A673 (cell line): ENCODE data around the gene ABCA4. TPM values are rescaled to one million over a fixed set of nuclear protein-coding genes. Genes with fewer than 3 reads are reported as not detected.
A peak's percentile ranks its signal among the peaks of the same experiment; 100 is the strongest.

Source experiments
- BruUV-seq: library from RNA; stranded (reverse); fragments of 400-500 nt; replicated peaks from 2 replicates; lab custom pipeline; 2021; lab: Mats Ljungman, UMichigan
- CTCF ChIA-PET: fragments of 300-600 bp; sonication (Branson Sonifier 250); formaldehyde crosslinking; loops from one replicate; lab custom pipeline; 2022; ENCODE audit warnings: antibody characterized with exemption; lab: Charles Lee
- POLR2A ChIA-PET: fragments of 300-600 bp; sonication (Branson Sonifier 250); formaldehyde crosslinking; loops from one replicate; lab custom pipeline; 2022; ENCODE audit warnings: antibody characterized with exemption; ENCODE audit not compliant: low non-redundant PET; lab: Charles Lee
- DNase-seq: peaks from one replicate; pipeline ENCODE4 v3.0.0-alpha.2; 2015; ENCODE audit warnings: low spot score
- H3K27ac ChIP-seq: fragments of 200-600 bp; sonication (generic); 2 replicates; pipeline ENCODE4 v1.5.1; 2016; ENCODE audit warnings: mixed run types, low read depth, mild to moderate bottlenecking, mixed read lengths, antibody characterized with exemption, low read length; ENCODE audit not compliant: poor library complexity, severe bottlenecking
- H3K27me3 ChIP-seq: fragments of 200-600 bp; sonication (generic); replicated peaks from 2 replicates; pipeline ENCODE4 v1.6.1; 2017; ENCODE audit warnings: mixed run types, low read depth, mild to moderate bottlenecking, mixed read lengths, antibody characterized with exemption, low read length; ENCODE audit not compliant: insufficient read depth, poor library complexity
- H3K36me3 ChIP-seq: fragments of 200-600 bp; sonication (generic); 2 replicates; pipeline ENCODE4 v1.6.1; 2016; ENCODE audit warnings: mixed run types, mild to moderate bottlenecking, mixed read lengths, antibody characterized with exemption, low read length; ENCODE audit not compliant: insufficient read depth, poor library complexity, severe bottlenecking
- H3K4me1 ChIP-seq: fragments of 200-600 bp; sonication (generic); 2 replicates; pipeline ENCODE4 v1.6.1; 2017; ENCODE audit warnings: mixed run types, mild to moderate bottlenecking, mixed read lengths, antibody characterized with exemption, low read length; ENCODE audit not compliant: insufficient read depth, poor library complexity, severe bottlenecking
- H3K4me3 ChIP-seq: fragments of 200-600 bp; sonication (generic); 2 replicates; pipeline ENCODE4 v1.5.1; 2016; ENCODE audit warnings: low read depth, mixed run types, mild to moderate bottlenecking, mixed read lengths, low read length; ENCODE audit not compliant: poor library complexity, severe bottlenecking
- H3K9me3 ChIP-seq: fragments of 200-600 bp; sonication (generic); 2 replicates; pipeline ENCODE4 v1.6.1; 2016; ENCODE audit warnings: mixed run types, low read depth, mild to moderate bottlenecking, mixed read lengths, antibody characterized with exemption, low read length; ENCODE audit not compliant: poor library complexity, severe bottlenecking
- CTCF ChIP-seq: fragments of 300-800, 200-600 bp; sonication (generic); conservative IDR thresholded peaks from 2 replicates; pipeline ENCODE4 v1.5.1; 2017; ENCODE audit warnings: low read depth, mild to moderate bottlenecking, antibody characterized with exemption, low read length, moderate library complexity, mixed read lengths
- EZH2 ChIP-seq: fragments of 200-600 bp; sonication (generic); IDR thresholded peaks from 2 replicates; pipeline ENCODE4 v1.6.1; 2017; ENCODE audit warnings: borderline replicate concordance, low read depth, mild to moderate bottlenecking, mixed read lengths, antibody characterized with exemption, low read length; ENCODE audit not compliant: poor library complexity, severe bottlenecking
- intact Hi-C: fragments of 100-400 bp; cut with micrococcal nuclease; formaldehyde crosslinking; loops from one replicate; pipeline ENCODE4 v1.10.0; 2022; ENCODE audit not compliant: unreplicated experiment
- total RNA-seq: library from RNA; stranded (reverse); gene quantifications from 2 replicates; pipeline ENCODE4 v1.2.3, GENCODE V29; 2021

ABCA4 gene
- total RNA-seq, 1 experiment from 2014 or later: 0.09 TPM

- H3K4me1 ChIP-seq: peaks cover 17% of the 10 kb centered on the region
- intact Hi-C loops: loop anchor here (5.0 kb wide), 3 partner anchors 189 to 759 kb away; partner anchors contain the start of gene ARHGAP29
- DNase-seq: peak; percentile 92
- POLR2A ChIA-PET: interaction anchor here (0.6 kb wide), 1 partner anchor 1487 kb away, joined by 4 read pairs; no protein-coding TSS in a partner anchor
- no peaks in the 10 kb centered on the region for H3K27me3 ChIP-seq
- H3K36me3 ChIP-seq: no peaks in the 10 kb centered on the region
- TF ChIP-seq CTCF: no peak
- TF ChIP-seq EZH2: no peak
- CTCF ChIA-PET: interaction anchor here (1.0 to 5.4 kb wide), 2 partner anchors 9 to 286 kb away, joined by 3 to 74 read pairs; no protein-coding TSS in a partner anchor
- no TSS peak for BruUV-seq
- H3K9me3 ChIP-seq: no peaks in the 10 kb centered on the region
- no peak overlapping the region for H3K4me3 ChIP-seq
- peak overlapping the region; percentile 84 for H3K27ac ChIP-seq
These were observed 72.4 kb downstream of the ABCA4 start for GRCh38 chr1:94048413-94049164.

- ChIA-PET CTCF (interaction anchor here (1.0 to 5.4 kb wide), 2 partner anchors 8 to 286 kb away, joined by 3 to 74 read pairs; no protein-coding TSS in a partner anchor), POLR2A (no interaction called here)
- intact Hi-C loops: loop anchor here (5.0 kb wide), 3 partner anchors 189 to 759 kb away; partner anchors contain the start of gene ARHGAP29
- TF ChIP-seq CTCF (no peak), EZH2 (no peak)
- no peak overlapping the region for H3K4me3 ChIP-seq
- H3K36me3 ChIP-seq: no peaks in the 10 kb centered on the region
- peaks cover 17% of the 10 kb centered on the region for H3K4me1 ChIP-seq
- H3K9me3 ChIP-seq: no peaks in the 10 kb centered on the region
- peak; percentile 37 for DNase-seq
- H3K27me3 ChIP-seq: no peaks in the 10 kb centered on the region
- BruUV-seq: no TSS peak
- peak overlapping the region; percentile 84 for H3K27ac ChIP-seq
These were observed 73.0 kb downstream of the ABCA4 start for GRCh38 chr1:94047949-94048348.

DNA sequence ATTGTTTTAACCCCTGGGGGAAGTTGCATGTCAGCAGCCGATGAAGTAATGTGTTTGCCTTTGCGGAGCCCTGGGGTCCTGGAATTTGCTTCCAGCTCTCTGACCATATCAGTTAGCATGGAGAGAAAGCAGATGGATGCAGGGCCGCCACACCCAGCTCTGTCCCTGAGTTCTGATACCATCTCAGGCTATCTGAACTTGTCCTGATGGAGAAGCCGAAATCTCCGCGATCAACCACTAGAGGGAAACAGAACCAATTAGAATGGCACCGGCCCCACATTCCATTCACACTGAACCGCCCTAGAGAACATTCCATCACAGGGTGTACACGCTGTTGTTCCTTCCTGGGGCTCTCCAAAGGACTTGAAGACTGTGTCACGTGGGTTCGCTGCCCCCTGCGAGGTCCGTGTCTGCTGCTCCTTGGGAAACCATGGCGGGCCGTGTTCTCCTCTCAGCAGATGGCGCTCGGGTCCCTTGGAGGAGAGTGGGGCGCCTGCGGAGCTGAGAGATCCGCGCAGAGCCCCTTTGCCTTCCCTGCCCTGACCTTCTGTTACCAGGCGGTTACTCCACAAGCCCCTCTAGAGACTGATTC, 75.4 kb downstream of the ABCA4 start:
- no peaks in the 10 kb centered on the region for H3K27me3 ChIP-seq
- TF ChIP-seq EZH2 (no peak), CTCF (peak; percentile 87)
- no peak overlapping the region for H3K27ac ChIP-seq
- DNase-seq: peak; percentile 96
- no peaks in the 10 kb centered on the region for H3K9me3 ChIP-seq
- CTCF ChIA-PET: interaction anchor here (0.6 to 5.4 kb wide), 4 partner anchors 284 to 1188 kb away, joined by 3 to 74 read pairs (median 6); partner anchors contain the start of gene RWDD3
- no peaks in the 10 kb centered on the region for H3K36me3 ChIP-seq
- peak overlapping the region; percentile 13 for H3K4me3 ChIP-seq
- peaks cover 17% of the 10 kb centered on the region for H3K4me1 ChIP-seq
- intact Hi-C loops: loop anchor here (1.0 to 5.0 kb wide), 4 partner anchors 192 to 762 kb away; partner anchors contain the start of gene ARHGAP29
- BruUV-seq: no TSS peak
- POLR2A ChIA-PET: no interaction called here
